ENCODE measurements around the gene TMEM108.

TMEM108 gene

DNA sequence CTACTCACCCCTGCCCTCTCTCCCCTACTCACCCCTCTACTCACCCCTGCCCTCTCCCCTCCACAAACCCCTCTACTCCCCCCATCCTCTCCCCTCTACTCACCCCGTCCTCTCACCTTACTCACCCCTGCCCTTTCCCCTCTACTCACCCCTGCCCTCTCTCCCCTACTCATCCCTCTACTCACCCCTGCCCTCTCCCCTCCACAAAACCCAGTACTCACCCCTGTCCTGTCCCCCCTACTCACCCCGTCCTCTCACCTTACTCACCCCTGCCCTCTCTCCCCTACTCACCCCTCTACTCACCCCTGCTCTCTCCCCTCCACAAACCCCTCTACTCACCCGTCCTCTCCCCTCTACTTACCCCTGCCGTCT, 375.8 kb downstream of the TMEM108 start:
- Histone ChIP-seq H3K36me3 (no peaks in the 10 kb centered on the region), H3K4me1 (peaks cover 0 to 11% (median 4%) of the 10 kb centered on the region in 4 donors), H3K4me3 (peak overlapping the region in 1 of 2 donors; percentile 24), H3K9me3 (no peaks in the 10 kb centered on the region), H3K27ac (no peak overlapping the region), H3K27me3 (peaks cover 0 to 16% of the 10 kb centered on the region in 2 donors)
- intact Hi-C loops (cut with DNase I; ENCODE audit: low total_unique reads), result no loop called here
- no peak for DNase-seq
- TF ChIP-seq, protein P1, sequence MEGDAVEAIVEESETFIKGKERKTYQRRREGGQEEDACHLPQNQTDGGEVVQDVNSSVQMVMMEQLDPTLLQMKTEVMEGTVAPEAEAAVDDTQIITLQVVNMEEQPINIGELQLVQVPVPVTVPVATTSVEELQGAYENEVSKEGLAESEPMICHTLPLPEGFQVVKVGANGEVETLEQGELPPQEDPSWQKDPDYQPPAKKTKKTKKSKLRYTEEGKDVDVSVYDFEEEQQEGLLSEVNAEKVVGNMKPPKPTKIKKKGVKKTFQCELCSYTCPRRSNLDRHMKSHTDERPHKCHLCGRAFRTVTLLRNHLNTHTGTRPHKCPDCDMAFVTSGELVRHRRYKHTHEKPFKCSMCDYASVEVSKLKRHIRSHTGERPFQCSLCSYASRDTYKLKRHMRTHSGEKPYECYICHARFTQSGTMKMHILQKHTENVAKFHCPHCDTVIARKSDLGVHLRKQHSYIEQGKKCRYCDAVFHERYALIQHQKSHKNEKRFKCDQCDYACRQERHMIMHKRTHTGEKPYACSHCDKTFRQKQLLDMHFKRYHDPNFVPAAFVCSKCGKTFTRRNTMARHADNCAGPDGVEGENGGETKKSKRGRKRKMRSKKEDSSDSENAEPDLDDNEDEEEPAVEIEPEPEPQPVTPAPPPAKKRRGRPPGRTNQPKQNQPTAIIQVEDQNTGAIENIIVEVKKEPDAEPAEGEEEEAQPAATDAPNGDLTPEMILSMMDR (IDR thresholded peaks at IDR 0.05), result no peak

DNA sequence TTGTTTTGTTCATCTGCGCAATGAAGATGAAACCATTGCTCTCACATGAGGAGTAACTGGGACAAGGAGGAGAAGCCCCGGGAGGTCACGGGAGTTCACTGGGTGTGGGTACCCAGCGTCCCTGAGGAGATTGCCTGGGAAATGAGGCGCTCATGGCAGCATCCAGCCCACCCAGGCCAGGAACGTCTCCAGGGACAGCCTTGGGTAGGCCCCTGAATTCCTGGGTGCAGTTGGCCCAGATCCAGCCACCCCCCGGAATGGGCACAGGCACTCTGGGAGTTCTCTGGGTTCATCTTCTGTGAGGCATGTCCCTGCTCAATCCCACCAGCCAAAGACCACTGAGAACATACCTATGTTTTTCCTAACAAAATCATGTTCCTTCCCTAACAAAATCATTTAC, 380.2 kb downstream of the TMEM108 start:
- H3K27ac ChIP-seq, result no peak overlapping the region
- no peaks in the 10 kb centered on the region for H3K9me3 ChIP-seq
- peaks cover 0 to 6% (median 2%) of the 10 kb centered on the region in 4 donors for H3K4me1 ChIP-seq
- no peak overlapping the region for H3K4me3 ChIP-seq
- TF ChIP-seq, protein P1 (IDR thresholded peaks at IDR 0.05), result no peak
- intact Hi-C loops (cut with DNase I; ENCODE audit: low total_unique reads), result no loop called here
- DNase-seq, result no peak
- H3K27me3 ChIP-seq, result peaks cover 0 to 20% of the 10 kb centered on the region in 2 donors
- H3K36me3 ChIP-seq, result no peaks in the 10 kb centered on the region

DNA sequence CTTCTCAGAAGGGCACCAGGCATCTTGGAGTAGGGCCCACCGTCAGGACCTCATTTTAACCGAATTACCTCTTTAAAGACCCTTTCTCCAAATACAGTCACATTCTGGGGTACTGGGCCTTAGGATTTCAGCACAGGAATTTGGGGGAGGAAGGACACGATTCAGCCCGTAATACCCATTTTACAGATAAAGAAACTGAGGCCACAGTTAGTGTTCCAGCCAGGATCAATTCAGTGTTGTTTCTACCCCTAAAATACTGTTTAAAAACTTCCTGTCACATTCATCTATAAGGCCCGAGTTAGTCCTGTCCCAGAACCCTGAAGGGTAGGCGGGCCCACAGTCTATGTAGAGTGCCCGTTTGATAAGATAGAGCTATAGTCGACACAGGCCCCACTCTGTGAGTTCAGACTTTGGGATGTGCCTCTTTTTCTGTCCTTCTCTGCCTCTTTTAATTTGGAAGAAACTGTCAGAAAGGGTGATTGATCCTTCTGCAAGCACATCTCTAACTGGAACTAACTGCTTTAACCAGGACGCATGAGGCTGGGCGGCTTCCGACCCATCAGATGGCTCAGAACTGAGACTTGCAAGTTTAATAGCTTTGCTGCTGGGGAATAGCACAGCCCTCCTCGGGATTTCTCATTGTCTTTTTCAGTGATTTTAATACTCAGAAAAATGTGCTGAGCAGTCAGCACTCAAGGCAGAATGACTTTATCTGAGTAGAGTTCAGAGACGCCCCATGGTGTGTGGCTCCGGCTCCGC, 381.1 kb downstream of the TMEM108 start:
- H3K9me3 ChIP-seq, result no peaks in the 10 kb centered on the region
- no peak for DNase-seq
- TF ChIP-seq, protein P1 (IDR thresholded peaks at IDR 0.05), result no peak
- intact Hi-C loops (cut with DNase I; ENCODE audit: low total_unique reads), result no loop called here
- H3K27ac ChIP-seq, result no peak overlapping the region
- H3K27me3 ChIP-seq, result peaks cover 0 to 20% of the 10 kb centered on the region in 2 donors
- peaks cover 0 to 6% (median 5%) of the 10 kb centered on the region in 4 donors for H3K4me1 ChIP-seq
- no peak overlapping the region for H3K4me3 ChIP-seq
- no peaks in the 10 kb centered on the region for H3K36me3 ChIP-seq

DNA sequence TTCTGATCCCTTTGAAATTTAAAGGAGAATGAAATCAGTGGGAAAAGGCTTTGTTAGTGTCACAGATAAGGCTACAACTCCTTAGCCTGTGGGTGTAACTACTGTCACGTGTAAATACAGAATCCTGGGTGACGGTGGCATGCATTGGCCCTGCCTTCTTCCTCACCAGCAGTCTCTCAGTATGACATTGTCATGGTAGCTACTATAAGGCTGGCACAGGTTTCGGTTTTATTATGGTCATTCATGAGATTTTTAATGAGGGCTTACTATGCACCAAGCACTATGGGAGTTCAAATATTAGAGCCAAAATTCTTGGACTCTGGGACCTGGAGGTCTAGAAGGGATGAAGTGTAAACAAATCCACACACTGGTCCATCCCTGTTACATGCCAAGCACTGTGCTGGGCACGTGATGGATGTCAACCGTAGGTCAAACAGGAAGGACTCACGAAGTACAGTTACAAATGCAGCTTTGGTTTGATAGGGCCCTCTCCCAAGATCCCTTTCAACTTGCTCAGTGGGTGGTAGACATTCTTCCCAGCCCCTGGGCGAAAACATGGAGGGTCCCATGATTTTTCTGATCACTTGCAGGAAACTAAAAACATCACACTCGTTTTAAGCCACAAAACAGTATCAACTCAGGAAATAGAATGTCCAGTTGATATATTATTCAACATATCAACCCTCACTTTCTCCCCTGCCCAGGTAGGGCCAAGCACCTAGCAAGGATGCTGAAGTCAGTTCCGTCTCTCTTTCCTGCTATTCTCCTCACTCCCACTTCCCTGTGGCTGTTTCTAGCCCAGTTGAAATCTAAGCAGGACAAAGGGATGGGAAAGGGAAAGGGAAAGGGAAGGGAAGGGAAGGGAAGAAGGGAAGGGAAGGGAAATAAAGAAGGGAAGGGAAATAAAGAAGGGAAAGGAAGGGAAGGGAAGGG, 387.0 kb downstream of the TMEM108 start:
- no peak for DNase-seq
- TF ChIP-seq, protein P1 (IDR thresholded peaks at IDR 0.05), result no peak
- intact Hi-C loops (cut with DNase I; ENCODE audit: low total_unique reads), result no loop called here
- no peak overlapping the region for H3K4me3 ChIP-seq
- peaks cover 0 to 20% of the 10 kb centered on the region in 2 donors for H3K27me3 ChIP-seq
- H3K27ac ChIP-seq, result no peak overlapping the region
- no peaks in the 10 kb centered on the region for H3K36me3 ChIP-seq
- H3K9me3 ChIP-seq, result no peaks in the 10 kb centered on the region
- H3K4me1 ChIP-seq, result peaks cover 0 to 6% (median 5%) of the 10 kb centered on the region in 4 donors

DNA sequence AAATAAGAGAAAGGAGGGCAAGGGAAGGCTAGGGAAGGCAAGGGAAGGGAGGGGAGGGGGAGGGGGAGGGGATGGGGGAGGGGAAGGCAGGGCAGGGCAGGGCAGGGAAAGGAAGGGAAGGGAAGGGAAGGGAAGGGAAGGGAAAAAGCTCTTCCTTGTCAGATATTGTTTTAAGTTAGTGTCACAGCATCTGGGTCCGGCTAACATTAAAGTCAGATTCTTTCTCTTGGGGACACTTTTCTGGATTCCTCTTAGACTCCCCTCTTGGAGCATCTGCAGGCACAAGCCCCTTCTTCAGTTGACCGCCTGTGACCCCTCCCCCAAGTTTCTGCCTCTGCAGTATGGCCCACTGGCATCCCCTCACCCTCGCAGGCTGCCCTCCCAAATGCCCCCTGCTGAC, 387.7 kb downstream of the TMEM108 start:
- Histone ChIP-seq H3K4me1 (peaks cover 0 to 6% (median 5%) of the 10 kb centered on the region in 4 donors), H3K36me3 (no peaks in the 10 kb centered on the region), H3K4me3 (no peak overlapping the region), H3K9me3 (no peaks in the 10 kb centered on the region), H3K27me3 (peaks cover 0 to 16% of the 10 kb centered on the region in 2 donors), H3K27ac (no peak overlapping the region)
- DNase-seq, result no peak
- TF ChIP-seq, protein P1 (IDR thresholded peaks at IDR 0.05), result no peak
- intact Hi-C loops (cut with DNase I; ENCODE audit: low total_unique reads), result no loop called here

All from tibial artery (tissue), 4 donors.